Pancreas (tissue), 10 donors: Measurements from ENCODE around the gene ATP11C. TPM values are rescaled to one million over a fixed set of nuclear protein-coding genes. Genes with fewer than 3 reads are reported as not detected.

Experiments
- ATAC-seq, 4 donors: fragments of 200-7000 bp; cut with Tn5 transposase; one replicate each; pipeline versions ENCODE4 v1.8.0 to v1.9.1; 2020; ENCODE audit warnings: mild to moderate bottlenecking in 4 of 4, moderate library complexity in 4 of 4
- DNase-seq, 6 donors: peaks; one replicate each; pipeline ENCODE4 v3.0.0-alpha.2; 2020
- FAIRE-seq: peaks from 2 replicates; lab custom pipeline; 2012; peaks lifted over from hg19 to GRCh38; lab: Jason Lieb, UNC
- H3K27ac ChIP-seq, 4 donors: fragments of 200-600 bp; sonication (generic); 1 replicate in 3 of 4; 2 replicates in 1 of 4; pipeline versions ENCODE4 v1.5.0 to v1.8.0; 2020
- H3K27me3 ChIP-seq, 4 donors: fragments of 200-600 bp; one replicate each; pipeline ENCODE4 v1.8.0; 2021
- H3K36me3 ChIP-seq, 3 donors: fragments of 200-600 bp; sonication (generic) in 1 of 3; one replicate each; pipeline versions ENCODE4 v1.5.0 to v1.8.0; 2020 to 2021
- H3K4me1 ChIP-seq, 3 donors: fragments of 200-600 bp; one replicate each; pipeline ENCODE4 v1.8.0; 2021
- H3K4me3 ChIP-seq, 4 donors: fragments of 200-600 bp; sonication (generic) in 2 of 4; one replicate each; pipeline versions ENCODE4 v1.5.0 to v1.8.0; 2020 to 2021
- H3K9me3 ChIP-seq, 4 donors: fragments of 200-600 bp; one replicate each; pipeline ENCODE4 v1.8.0; 2021
- CTCF ChIP-seq, 4 donors: fragments of 200-600 bp; sonication (generic) in 3 of 4; IDR thresholded peaks; one replicate each; pipeline versions ENCODE4 v1.5.0 to v1.8.0; 2021; ENCODE audit warnings: antibody characterized with exemption in 4 of 4
- WGBS, 2 donors: extraction: QIAGEN DNeasy Blood & Tissue Kit; methylation state at CpG; one replicate each; pipeline ENCODE4 v1.1.7; 2013; 5-methylcytosine and 5-hydroxymethylcytosine counted together
- intact Hi-C, 3 donors: fragments of 100-400 bp; cut with DNase I; formaldehyde crosslinking; loops; one replicate each; pipeline versions ENCODE4 v1.11.1 to v1.14.2; 2022
- polyA plus RNA-seq, 2 donors: library from polyadenylated mRNA; stranded (reverse); fragments of 200-250 nt; gene quantifications; one replicate each; pipeline ENCODE4 v1.2.3, GENCODE V29; 2013
- total RNA-seq, 6 donors: library from RNA; stranded (reverse); fragmentation: NEBNext Ultra II Directional in 4 of 6; extraction: Animal tissue kit (Norgen Biotek cat#: 25700) in 4 of 6; gene quantifications; one replicate each; pipeline versions ENCODE4 v1.2.1 to v1.2.4, GENCODE V29; 2021 to 2023
- donor health status: healthy with polysubstance abuse.
- donor health status: DM: no; HTN: no; CAD: no; lungs with moderate emphysema.
- donor health status: DM: no; HTN: no; CAD: no.
- donor health status: control.
- donor health status: control.
- donor health status: Bipolar disorder and iron deficiency.
- donor health status: DM: yes; HTN: yes; CAD: no.
- donor health status: DM: no; HTN: no; CAD: no.
- donor health status: DM: no; HTN: no; CAD: no.
- donor health status: DM: yes; HTN: yes; CAD: no.

ATP11C gene
- total and polyA plus RNA-seq, 8 donors: 1.3 to 10.3 (median 3.6) TPM

- Histone ChIP-seq H3K4me3 (no peak overlapping the region), H3K9me3 (no peaks in the 10 kb centered on the region), H3K27ac (no peak overlapping the region), H3K4me1 (no peaks in the 10 kb centered on the region), H3K36me3 (no peaks in the 10 kb centered on the region), H3K27me3 (no peaks in the 10 kb centered on the region)
- TF ChIP-seq CTCF (IDR thresholded peaks at IDR 0.05): no peak
- FAIRE-seq (no peak), DNase-seq (no peak), ATAC-seq (no peak)
- WGBS, 2 donors: 47 to 52% methylated on average over 8 of the region's 8 CpGs
- intact Hi-C loops: no loop called here
These were observed 106.5 kb downstream of the ATP11C start for GRCh38 chrX:139826065-139827044.

GRCh38 chrX:139825618-139826017 lies 107.2 kb downstream of the ATP11C start:
- 73 to 90% methylated on average over 3 of the region's 3 CpGs for WGBS, 2 donors
- H3K4me3 ChIP-seq: no peak overlapping the region
- no peak for DNase-seq
- H3K27ac ChIP-seq: no peak overlapping the region
- intact Hi-C loops: no loop called here
- H3K4me1 ChIP-seq: no peaks in the 10 kb centered on the region
- no peaks in the 10 kb centered on the region for H3K36me3 ChIP-seq
- ATAC-seq: no peak
- no peaks in the 10 kb centered on the region for H3K9me3 ChIP-seq
- TF ChIP-seq CTCF (IDR thresholded peaks at IDR 0.05): no peak
- H3K27me3 ChIP-seq: no peaks in the 10 kb centered on the region
- no peak for FAIRE-seq

- ATAC-seq (no peak), DNase-seq (no peak), FAIRE-seq (no peak)
- no peaks in the 10 kb centered on the region for H3K36me3 ChIP-seq
- WGBS, 2 donors: 83 to 88% methylated on average over 6 of the region's 6 CpGs
- no peaks in the 10 kb centered on the region for H3K4me1 ChIP-seq
- no peak for TF ChIP-seq CTCF (IDR thresholded peaks at IDR 0.05)
- no peaks in the 10 kb centered on the region for H3K9me3 ChIP-seq
- H3K27me3 ChIP-seq: no peaks in the 10 kb centered on the region
- no peak overlapping the region for H3K27ac ChIP-seq
- H3K4me3 ChIP-seq: no peak overlapping the region
- intact Hi-C loops: no loop called here
These were observed 109.0 kb downstream of the ATP11C start for GRCh38 chrX:139823806-139824205.

- H3K36me3 ChIP-seq: no peaks in the 10 kb centered on the region
- ATAC-seq (no peak), FAIRE-seq (no peak), DNase-seq (no peak)
- H3K27me3 ChIP-seq: no peaks in the 10 kb centered on the region
- TF ChIP-seq CTCF (IDR thresholded peaks at IDR 0.05): no peak
- H3K4me3 ChIP-seq: no peak overlapping the region
- H3K4me1 ChIP-seq: no peaks in the 10 kb centered on the region
- H3K27ac ChIP-seq: no peak overlapping the region
- no peaks in the 10 kb centered on the region for H3K9me3 ChIP-seq
- 83 to 99% methylated on average over 7 of the region's 7 CpGs for WGBS, 2 donors
- intact Hi-C loops: no loop called here
These were observed 112.4 kb downstream of the ATP11C start for GRCh38 chrX:139820358-139820984.
